GM12891 (cell line): Measurements from ENCODE around the gene AAR2.

Source experiments
- POLR2A ChIP-seq: IDR thresholded peaks from 2 replicates; pipeline ENCODE4 v1.6.1; 2011; ENCODE audit warnings: low read depth, low read length, control low read depth
- POLR2AphosphoS5 ChIP-seq: IDR thresholded peaks from 2 replicates; pipeline ENCODE4 v1.6.1; 2011; ENCODE audit warnings: low read depth, low read length, control low read depth
- TAF1 ChIP-seq: IDR thresholded peaks from 2 replicates; pipeline ENCODE4 v1.6.1; 2011; ENCODE audit warnings: low read depth, low read length, control low read depth

DNA sequence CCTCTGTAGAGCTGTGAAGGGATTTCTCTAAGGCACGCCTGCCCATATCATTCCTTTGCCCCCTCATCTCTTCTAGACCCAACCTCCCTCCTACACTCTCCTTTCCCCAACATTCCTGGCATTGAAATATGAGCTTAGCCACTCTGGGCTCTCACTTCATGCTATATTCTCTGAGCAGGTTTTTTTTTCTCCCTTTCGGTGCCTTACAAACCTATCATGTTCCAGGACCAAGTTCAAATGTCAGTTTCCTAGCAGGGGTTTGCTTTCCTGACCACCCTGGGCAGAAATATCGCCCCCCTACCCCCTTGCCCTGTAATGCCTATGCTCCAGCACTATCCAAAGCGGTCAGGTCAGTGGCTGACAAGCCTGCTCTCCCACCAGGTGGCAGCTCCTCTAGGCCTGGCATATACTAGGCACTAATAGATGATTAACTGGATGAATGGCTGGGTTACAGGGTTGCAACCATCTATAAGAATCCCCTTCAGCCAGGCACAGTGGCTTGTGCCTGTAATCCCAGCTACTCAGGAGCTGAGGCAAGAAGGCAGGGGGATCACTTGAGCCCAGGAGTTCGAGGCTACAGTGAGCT lies 25.7 kb upstream of the AAR2 start:
- no peak for TF ChIP-seq TAF1
- TF ChIP-seq POLR2A = no peak
- TF ChIP-seq POLR2AphosphoS5 = no peak
